Activated naive CD4-positive, alpha-beta T cell treated with anti-CD3 and anti-CD28 coated beads, Interleukin-2, amount 10 ng/mL, durations not matched to agents 5 hours and 36 hours (primary cell): ENCODE results near the gene TMPRSS6. TPM values are rescaled to one million over a fixed set of nuclear protein-coding genes. Genes with fewer than 3 reads are reported as not detected.

ENCODE experiments used
- total RNA-seq, 2 experiments: library from RNA; stranded (reverse); gene quantifications; one replicate each; pipeline ENCODE4 v1.2.3, GENCODE V29; 2021

The TMPRSS6 gene
- total RNA-seq: under 1 TPM; 0.53 to 0.65 TPM

GRCh38 chr22:37109242-37109917 is at the start of gene TMPRSS6:
TSS of gene TMPRSS6 (minus strand) at chr22:37109713. CDS start at chr22:37103417, 6,296 bp downstream.

GRCh38 chr22:37051391-37052385 is 57.8 kb downstream of the TMPRSS6 start, which contains the start of gene KCTD17:
TSS of gene KCTD17 (plus strand) at chr22:37051742. CDS start at chr22:37051761, 19 bp downstream.

GRCh38 chr22:37019309-37020191 is 90.0 kb downstream of the TMPRSS6 start, which contains the start of the genes MPST and TST:
TSS of gene MPST (plus strand) at chr22:37019742. CDS start at chr22:37019837, 95 bp downstream.
TSS of gene TST (minus strand) at chr22:37019447. CDS start at chr22:37018732, 715 bp downstream.

Other genes starting within 250 kb of the TMPRSS6 start
- gene NCF4, start 248.7 kb downstream of the TMPRSS6 start, total RNA-seq: 10 to 100 TPM in 1 of 2 experiments, 1 to 10 TPM in 1; 9.7 to 10.8 TPM
- under 1 TPM; 0.43 to 0.58 TPM for gene CSF2RB, start 196.1 kb downstream of the TMPRSS6 start, total RNA-seq
- gene TST, start 90.3 kb downstream of the TMPRSS6 start, total RNA-seq: 1 to 10 TPM; 2.8 to 3.4 TPM
- gene MPST, start 90.0 kb downstream of the TMPRSS6 start, total RNA-seq: 10 to 100 TPM; 22.8 TPM
- 10 to 100 TPM; 23.2 to 27.5 TPM for gene KCTD17, start 58.0 kb downstream of the TMPRSS6 start, total RNA-seq
- gene IL2RB, start 40.2 kb upstream of the TMPRSS6 start, total RNA-seq: 100 to 1,000 TPM; 120 to 130 TPM
- gene C1QTNF6, start 78.5 kb upstream of the TMPRSS6 start, total RNA-seq: 10 to 100 TPM in 1 of 2 experiments, 1 to 10 TPM in 1; 9.8 to 11.2 TPM
- gene SSTR3, start 102.8 kb upstream of the TMPRSS6 start, total RNA-seq: 10 to 100 TPM in 1 of 2 experiments, 1 to 10 TPM in 1; 9.1 to 10.7 TPM
- gene RAC2, start 134.6 kb upstream of the TMPRSS6 start, total RNA-seq: 100 to 1,000 TPM; 967 to 987 TPM
- gene CYTH4, start 172.8 kb upstream of the TMPRSS6 start, total RNA-seq: 100 to 1,000 TPM; 105 to 113 TPM